ENCODE data around the gene TMEM179B. TPM values are rescaled to one million over a fixed set of nuclear protein-coding genes. Genes with fewer than 3 reads are reported as not detected.
"Not testable (repeated sequence)": the region's sequence is repeated elsewhere in the genome, so short reads cannot be mapped to it uniquely, and the experiment has no call there.

Gene TMEM179B
- total RNA-seq, 1 donor from 2014 or later, result 41.7 TPM

DNA sequence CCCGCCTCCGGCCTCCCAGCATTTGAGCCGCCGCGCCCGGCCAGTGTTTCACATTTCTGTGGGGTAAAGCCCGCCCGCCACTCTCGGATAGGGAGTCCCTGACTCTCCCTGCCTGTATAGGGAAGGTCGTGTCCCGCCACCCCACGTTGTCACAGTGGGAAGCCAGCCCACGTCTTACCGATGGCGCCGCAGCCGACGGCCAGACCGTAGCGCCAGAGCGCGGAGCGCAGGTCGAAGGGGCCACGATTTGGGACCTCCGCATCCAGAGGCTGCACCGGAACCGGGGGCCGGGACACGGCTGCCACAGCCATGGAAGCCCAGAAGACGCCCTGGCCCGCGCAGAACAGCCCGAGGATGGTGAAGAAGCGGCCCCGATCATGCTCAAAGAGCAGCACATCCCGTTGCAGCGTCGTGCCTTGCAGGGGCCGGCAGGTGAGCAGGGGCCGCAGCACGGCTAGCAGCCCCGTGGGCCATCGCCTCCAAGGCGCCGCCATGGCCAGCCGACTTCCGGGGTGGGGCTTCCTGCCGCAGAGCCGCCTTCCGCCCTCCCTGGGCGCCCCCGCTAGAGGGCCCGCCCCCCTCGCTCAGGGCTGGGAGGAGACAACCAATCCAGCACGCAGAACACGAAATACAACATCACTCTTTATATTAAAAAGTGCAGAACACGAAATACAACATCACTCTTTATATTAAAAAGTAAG, 4.4 kb downstream of the TMEM179B start, which contains the start of gene TMEM223:
Gene TMEM223, minus strand, starts transcription at position 506 of the 701 bp plus-strand sequence. Its CDS starts 12 bp downstream, at position 494.
- DNase-seq, result peak; percentile 83

DNA sequence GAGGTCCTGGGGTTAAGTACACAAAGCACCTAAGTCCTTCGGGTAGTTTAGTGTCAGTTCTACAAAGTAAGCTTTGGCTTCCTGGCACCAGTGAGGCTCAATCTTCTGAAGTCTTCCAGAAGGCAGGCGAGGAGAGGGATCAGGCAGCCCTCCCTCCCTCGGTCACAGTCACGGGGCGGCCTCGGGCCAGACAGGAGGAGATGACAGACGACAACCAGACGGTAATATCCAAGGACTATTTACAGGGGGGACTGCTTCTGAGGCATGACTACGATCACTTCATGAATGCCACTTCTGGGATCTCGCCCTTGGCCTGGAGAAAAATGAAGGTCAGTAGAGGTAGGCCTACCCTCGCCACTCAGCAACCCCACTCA, 5.0 kb downstream of the TMEM179B start:
- DNase-seq, result no peak

DNA sequence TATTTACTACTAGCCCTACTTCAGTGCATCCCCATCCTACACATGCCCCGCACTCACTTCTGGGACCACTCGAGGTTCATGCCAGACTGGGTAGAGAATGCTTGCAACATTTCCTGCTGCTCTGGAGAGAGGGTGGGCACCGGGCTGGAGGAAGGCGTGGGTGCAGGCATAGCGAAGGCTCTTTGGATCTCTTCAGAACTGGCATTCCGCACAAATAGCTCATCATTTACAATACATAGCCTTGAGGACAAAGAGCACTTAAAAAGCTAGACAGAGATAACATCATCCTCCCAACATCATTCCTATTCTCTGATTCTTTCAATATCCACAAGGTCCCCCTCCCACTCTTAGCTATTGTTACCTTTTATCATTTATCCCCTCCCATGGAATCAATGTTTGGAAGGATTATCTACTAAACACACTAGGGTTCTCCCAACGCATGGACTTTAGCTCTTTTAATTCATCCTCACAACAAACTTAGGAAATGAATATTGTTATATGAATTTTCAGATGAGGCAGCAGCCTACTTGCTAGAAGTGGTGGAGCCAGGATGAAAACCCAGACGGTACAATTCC, 7.1 kb downstream of the TMEM179B start:
- no peak for DNase-seq

DNA sequence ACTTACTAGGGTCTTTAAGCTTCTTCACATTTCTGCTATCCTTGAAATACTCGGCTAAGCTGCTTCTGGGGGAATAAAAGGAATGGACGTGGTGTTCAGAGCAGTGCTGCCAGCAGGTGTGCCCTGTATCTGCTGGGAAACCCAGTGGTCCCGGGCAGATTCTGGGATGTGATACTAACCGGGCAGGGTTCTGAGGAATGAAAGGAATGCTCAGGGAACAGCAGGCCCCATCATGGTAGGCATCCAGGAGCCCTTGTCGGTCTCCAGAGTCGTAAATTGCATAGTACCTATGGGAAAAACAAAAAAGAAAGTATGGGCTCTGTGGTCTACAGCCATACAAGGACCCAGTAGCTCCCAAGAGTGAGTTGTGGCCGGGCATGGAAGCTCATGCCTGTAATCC, 9.1 kb downstream of the TMEM179B start:
- DNase-seq, result no peak

GRCh38 chr11:62799486-62799885, 12.3 kb downstream of the TMEM179B start:
- DNase-seq, result no peak

- DNase-seq, result no peak
These were observed 13.9 kb downstream of the TMEM179B start for GRCh38 chr11:62801071-62801470.

- peak; percentile 74 for DNase-seq
These were observed 17.3 kb downstream of the TMEM179B start for GRCh38 chr11:62804310-62805075.

- DNase-seq, result peak; percentile 97
These were observed 18.1 kb downstream of the TMEM179B start, which contains the start of gene NXF1 for GRCh38 chr11:62805076-62805892. Gene NXF1, minus strand, starts transcription at chr11:62805440. Its CDS starts 84 bp downstream, at chr11:62805356.

- peak; percentile 29 for DNase-seq
These were observed 18.8 kb downstream of the TMEM179B start for GRCh38 chr11:62805961-62806441.

- no peak for DNase-seq
These were observed 19.5 kb downstream of the TMEM179B start for GRCh38 chr11:62806611-62807121.

- no peak for DNase-seq
These were observed 23.5 kb downstream of the TMEM179B start for GRCh38 chr11:62810748-62811147.

GRCh38 chr11:62811659-62812058, 24.5 kb downstream of the TMEM179B start:
- no peak for DNase-seq

DNA sequence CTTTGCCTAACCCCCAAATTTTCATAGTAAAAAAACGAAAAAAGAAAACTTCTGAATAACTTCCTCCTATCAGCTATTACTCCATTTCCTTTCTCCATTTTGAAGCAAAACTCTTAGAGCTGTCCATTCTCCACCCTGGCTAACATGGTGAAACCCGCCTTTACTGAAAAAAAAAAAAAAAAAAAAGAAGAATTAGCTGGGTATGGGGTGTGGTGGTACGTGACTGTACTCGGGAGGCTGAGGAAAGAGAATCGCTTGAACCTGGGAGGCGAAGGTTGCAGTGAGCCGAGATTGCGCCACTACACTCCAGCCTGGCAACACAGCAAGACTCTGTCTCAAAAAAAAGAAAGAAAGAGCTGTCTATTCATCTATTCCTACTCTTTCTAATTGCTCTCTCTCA, 29.4 kb downstream of the TMEM179B start:
- no peak for DNase-seq

- no peak for DNase-seq
These were observed 29.9 kb downstream of the TMEM179B start for GRCh38 chr11:62817129-62817528.

GRCh38 chr11:62823677-62824076, 36.5 kb downstream of the TMEM179B start:
- no peak for DNase-seq

- DNase-seq, result not testable (repeated sequence)
These were observed 40.9 kb downstream of the TMEM179B start for GRCh38 chr11:62828130-62828529.

DNA sequence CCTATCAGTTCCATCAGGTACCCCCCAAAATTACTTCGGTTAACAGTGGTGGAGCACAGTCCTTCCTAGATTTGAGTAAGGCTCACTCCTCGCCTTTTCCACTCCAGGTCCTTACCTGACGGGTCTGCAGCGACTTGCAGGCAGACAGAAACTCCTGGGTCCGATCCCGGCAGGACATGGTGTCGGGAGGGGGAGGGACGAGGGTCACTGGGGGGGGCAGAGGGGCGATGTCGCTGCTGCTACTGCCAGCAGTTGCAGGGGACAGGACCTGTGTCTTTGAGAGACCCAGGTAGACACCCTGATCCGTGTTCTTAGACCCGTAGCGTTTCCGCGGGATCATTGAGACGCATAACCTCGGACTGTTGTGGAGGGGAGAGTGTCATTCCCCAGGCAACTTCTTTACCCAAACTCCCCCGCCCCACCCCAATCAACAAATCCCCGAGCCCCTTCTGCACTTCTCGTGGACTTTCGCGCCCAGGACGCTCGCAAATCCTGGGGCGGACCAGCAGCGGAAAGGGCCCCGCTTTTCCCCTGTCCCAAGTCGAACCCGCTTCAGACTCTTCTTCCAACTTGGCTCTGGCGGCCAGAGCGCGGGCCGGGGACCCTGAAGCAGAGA, 43.8 kb downstream of the TMEM179B start:
- DNase-seq, result peak; percentile 73

- DNase-seq, result peak; percentile 99
These were observed 44.5 kb downstream of the TMEM179B start, which contains the start of gene STX5 for GRCh38 chr11:62831520-62832335. Gene STX5, minus strand, starts transcription at chr11:62832051. Its CDS starts 808 bp downstream, at chr11:62831243.

GRCh38 chr11:62832336-62833234, 45.4 kb downstream of the TMEM179B start, which contains the start of gene TEX54:
Gene TEX54, minus strand, starts transcription at chr11:62832841.
- DNase-seq, result no peak

All from dermis blood vessel endothelial cell (primary cell).